ENCODE data around the gene FAM162B.
"Not testable (repeated sequence)": the region's sequence is repeated elsewhere in the genome, so short reads cannot be mapped to it uniquely, and the experiment has no call there.

Gene FAM162B

GRCh38 chr6:116726947-116727346 is 38.6 kb downstream of the FAM162B start:
- no peak for DNase-seq (ENCODE audit: low read depth in 2 of 2)

GRCh38 chr6:116714761-116715160 is 50.8 kb downstream of the FAM162B start:
- DNase-seq (ENCODE audit: low read depth in 2 of 2): no peak

GRCh38 chr6:116714296-116714695 is 51.2 kb downstream of the FAM162B start:
- no peak for DNase-seq (ENCODE audit: low read depth in 2 of 2)

GRCh38 chr6:116705917-116706316 is 59.6 kb downstream of the FAM162B start:
- no peak for DNase-seq (ENCODE audit: low read depth in 2 of 2)

GRCh38 chr6:116703888-116704287 is 61.6 kb downstream of the FAM162B start:
- not testable (repeated sequence) for DNase-seq (ENCODE audit: low read depth in 2 of 2)

All from stimulated activated CD8-positive, alpha-beta memory T cell treated with anti-CD3 and anti-CD28 coated beads, Interleukin-7, amount 100 ng/mL, for 1 hour (primary cell).